Endothelial cell of umbilical vein (primary cell): ENCODE results near the gene LIMD2. TPM values are rescaled to one million over a fixed set of nuclear protein-coding genes. Genes with fewer than 3 reads are reported as not detected.

Experiments
- BruUV-seq: library from RNA; stranded (reverse); fragments of 400-500 nt; replicated peaks from 2 replicates; lab custom pipeline; 2021; lab: Mats Ljungman, UMichigan
- CTCF ChIA-PET: fragments of 300-600, 350-600 bp; sonication (Branson Sonifier 250); formaldehyde crosslinking; loops from one replicate; lab custom pipeline; 2021; ENCODE audit warnings: antibody characterized with exemption, inconsistent platforms; lab: Charles Lee
- POLR2A ChIA-PET: fragments of 300-600, 350-600 bp; sonication (Branson Sonifier 250); formaldehyde crosslinking; loops from one replicate; lab custom pipeline; 2021; ENCODE audit warnings: antibody characterized with exemption, inconsistent platforms; lab: Charles Lee
- DNase-seq: peaks from one replicate; pipeline ENCODE4 v3.0.0-alpha.2; 2011; ENCODE audit warnings: low read depth, low spot score
- FAIRE-seq: peaks from 2 replicates; lab custom pipeline; 2011; peaks lifted over from hg19 to GRCh38; lab: Jason Lieb, UNC
- H2AFZ ChIP-seq: 2 replicates; pipeline ENCODE4 v1.6.0; 2012; ENCODE audit warnings: low read depth, low read length, control low read depth, inconsistent platforms
- H3K27ac ChIP-seq: 2 replicates; pipeline ENCODE4 v1.5.1; 2011; ENCODE audit warnings: low read depth, mild to moderate bottlenecking, control low read depth, low read length, moderate library complexity; ENCODE audit not compliant: insufficient read depth
- H3K27me3 ChIP-seq, 2 experiments: 2 replicates each; pipeline versions ENCODE4 v1.6.0 to v1.6.1; 2011; ENCODE audit warnings: low read length in 2 of 2, mixed read lengths in 1 of 2; ENCODE audit not compliant: control insufficient read depth in 2 of 2, insufficient read depth in 2 of 2
- H3K36me3 ChIP-seq, 2 experiments: 2 replicates in 1 of 2; 3 replicates in 1 of 2; pipeline ENCODE4 v1.5.1; 2011; ENCODE audit warnings: low read length in 2 of 2, mild to moderate bottlenecking in 1 of 2, moderate library complexity in 1 of 2; ENCODE audit not compliant: control insufficient read depth in 2 of 2, insufficient read depth in 2 of 2; ENCODE audit errors: extremely low read depth in 1 of 2
- H3K4me1 ChIP-seq: 3 replicates; pipeline ENCODE4 v1.5.1; 2011; ENCODE audit warnings: mild to moderate bottlenecking, low read length; ENCODE audit not compliant: control insufficient read depth, insufficient read depth; ENCODE audit errors: extremely low read depth
- H3K4me2 ChIP-seq: 2 replicates; pipeline ENCODE4 v1.6.1; 2011; ENCODE audit warnings: low read length, control low read depth, mixed read lengths; ENCODE audit not compliant: insufficient read depth
- H3K4me3 ChIP-seq, 3 experiments: fragments of 200-600 bp in 1 of 3; sonication (generic), shearing (Covaris generic) in 1 of 3; replicated peaks in 1 of 3; 2 replicates each; pipeline ENCODE4 v1.5.1; 2011 to 2016; ENCODE audit warnings: control low read depth in 3 of 3, low read length in 3 of 3, mild to moderate bottlenecking in 2 of 3, inconsistent platforms in 1 of 3, low read depth in 1 of 3, moderate library complexity in 1 of 3; ENCODE audit not compliant: insufficient read depth in 1 of 3
- H3K79me2 ChIP-seq: 2 replicates; pipeline ENCODE4 v1.6.0; 2012; ENCODE audit warnings: low read length, inconsistent platforms; ENCODE audit not compliant: control insufficient read depth, insufficient read depth
- H3K9ac ChIP-seq: replicated peaks from 2 replicates; pipeline ENCODE3; 2011; ENCODE audit warnings: low read length, control low read depth; ENCODE audit not compliant: insufficient read depth; ENCODE audit errors: extremely low read depth
- H3K9me1 ChIP-seq: replicated peaks from 3 replicates; pipeline ENCODE4 v1.6.0; 2011; ENCODE audit warnings: mild to moderate bottlenecking, low read length; ENCODE audit not compliant: control insufficient read depth, insufficient read depth; ENCODE audit errors: extremely low read depth
- H3K9me3 ChIP-seq: replicated peaks from 2 replicates; pipeline ENCODE4 v1.5.1; 2012; ENCODE audit warnings: low read length, inconsistent platforms; ENCODE audit not compliant: control insufficient read depth, insufficient read depth
- H4K20me1 ChIP-seq: replicated peaks from 2 replicates; pipeline ENCODE3; 2011; ENCODE audit warnings: mild to moderate bottlenecking, low read length; ENCODE audit not compliant: control insufficient read depth, insufficient read depth; ENCODE audit errors: extremely low read depth
- EZH2 ChIP-seq: IDR thresholded peaks from 2 replicates; pipeline ENCODE4 v1.6.1; 2012; ENCODE audit warnings: borderline replicate concordance, low read depth, mild to moderate bottlenecking, moderate library complexity, low read length, inconsistent platforms; ENCODE audit not compliant: severe bottlenecking
- GATA2 ChIP-seq: IDR thresholded peaks from 2 replicates; pipeline ENCODE4 v1.7.0; 2011; ENCODE audit warnings: low read depth, mild to moderate bottlenecking, moderate library complexity, mixed read lengths, low read length; ENCODE audit not compliant: insufficient read length, insufficient read depth
- JUN ChIP-seq: IDR thresholded peaks from 2 replicates; pipeline ENCODE4 v1.6.1; 2011; ENCODE audit warnings: borderline replicate concordance, low read depth; ENCODE audit not compliant: insufficient read length, insufficient read depth
- MAX ChIP-seq: IDR thresholded peaks from 2 replicates; pipeline ENCODE4 v1.6.1; 2011; ENCODE audit not compliant: insufficient read depth, insufficient read length
- MYC ChIP-seq: IDR thresholded peaks from one replicate; pipeline ENCODE4 v1.6.1; 2011; ENCODE audit warnings: mild to moderate bottlenecking, low read depth, low read length
- POLR2A ChIP-seq: IDR thresholded peaks from 2 replicates; pipeline ENCODE4 v1.6.1; 2012; ENCODE audit warnings: low read depth, mild to moderate bottlenecking, control low read depth, low read length
- POLR2AphosphoS5 ChIP-seq: IDR thresholded peaks from 2 replicates; pipeline ENCODE4 v1.6.1; 2012; ENCODE audit warnings: low read depth, mild to moderate bottlenecking, control low read depth, low read length, moderate library complexity; ENCODE audit not compliant: insufficient read depth
- dilution Hi-C: fragments of 300-500 bp; cut with MboI; formaldehyde crosslinking; loops from one replicate; pipeline ENCODE4 v1.15.0; 2019; ENCODE audit warnings: low sequenced_read_pairs; ENCODE audit not compliant: extremely low pct_ligation_motif_present
- intact Hi-C: fragments of 100-400 bp; cut with micrococcal nuclease; formaldehyde crosslinking; loops from one replicate; pipeline ENCODE4 v1.10.0; 2022
- polyA plus RNA-seq, 4 experiments: library from polyadenylated mRNA; depleted of rRNA in 3 of 4; stranded (reverse) in 3 of 4; unstranded in 1 of 4; fragments of >200 nt; gene quantifications; 2 replicates each; pipeline versions ENCODE4 v1.2.1 to v1.2.3, GENCODE V29; 2011 to 2012; ENCODE audit warnings: missing spikeins in 1 of 4
- total RNA-seq: library from RNA; stranded (reverse); gene quantifications from 2 replicates; pipeline ENCODE4 v1.2.3, GENCODE V29; 2021

LIMD2 gene
- total and polyA plus RNA-seq, 2 donors (not counting 3 experiments of a cell fraction or from before 2014, with no cell fraction given): 69.0 to 83.9 TPM

- CTCF ChIA-PET: interaction anchor here (0.5 to 1.2 kb wide), 2 partner anchors 35 to 490 kb away, joined by 3 read pairs; no protein-coding TSS in a partner anchor
- H3K4me1 ChIP-seq: no peaks in the 10 kb centered on the region
- H3K36me3 ChIP-seq: peaks cover 13 to 28% of the 10 kb centered on the region in 2 experiments
- no peak overlapping the region for H2AFZ ChIP-seq
- peaks cover 1% of the 10 kb centered on the region for H3K79me2 ChIP-seq
- H3K4me3 ChIP-seq: no peak overlapping the region
- no peak overlapping the region for H3K4me2 ChIP-seq
- DNase-seq (no peak), FAIRE-seq (no peak)
- H3K9me3 ChIP-seq: no peaks in the 10 kb centered on the region
- intact Hi-C loops: no loop called here
- POLR2A ChIA-PET: no interaction called here
- no TSS peak for BruUV-seq
- dilution Hi-C loops: no loop called here
- no peaks in the 10 kb centered on the region for H3K27me3 ChIP-seq
- no peak overlapping the region for H3K9ac ChIP-seq
- no peaks in the 10 kb centered on the region for H3K9me1 ChIP-seq
- TF ChIP-seq POLR2AphosphoS5 (no peak), POLR2A (no peak), MYC (no peak), EZH2 (no peak), GATA2 (no peak)
- no peaks in the 10 kb centered on the region for H4K20me1 ChIP-seq
- no peak overlapping the region for H3K27ac ChIP-seq
Measured at GRCh38 chr17:63647936-63648335, 52.0 kb downstream of the LIMD2 start.

GRCh38 chr17:63647065-63647725, 52.7 kb downstream of the LIMD2 start:
- DNase-seq (no peak), FAIRE-seq (no peak)
- intact Hi-C loops: no loop called here
- peaks cover 1% of the 10 kb centered on the region for H3K79me2 ChIP-seq
- POLR2A ChIA-PET: no interaction called here
- no peak overlapping the region for H3K4me3 ChIP-seq
- no peak overlapping the region for H3K4me2 ChIP-seq
- no TSS peak for BruUV-seq
- no peaks in the 10 kb centered on the region for H3K4me1 ChIP-seq
- TF ChIP-seq JUN (no peak), MYC (no peak), POLR2AphosphoS5 (no peak), POLR2A (no peak), MAX (no peak)
- peaks cover 10 to 22% of the 10 kb centered on the region in 2 experiments for H3K36me3 ChIP-seq
- H3K9me1 ChIP-seq: no peaks in the 10 kb centered on the region
- no peaks in the 10 kb centered on the region for H3K27me3 ChIP-seq
- H3K27ac ChIP-seq: no peak overlapping the region
- CTCF ChIA-PET: interaction anchor here (0.5 to 1.5 kb wide), 2 partner anchors 18 to 490 kb away, joined by 3 to 5 read pairs; no protein-coding TSS in a partner anchor
- H3K9ac ChIP-seq: no peak overlapping the region
- H3K9me3 ChIP-seq: no peaks in the 10 kb centered on the region
- dilution Hi-C loops: no loop called here
- no peak overlapping the region for H2AFZ ChIP-seq
- H4K20me1 ChIP-seq: no peaks in the 10 kb centered on the region
